Osteocyte (in vitro differentiated cells): Measurements from ENCODE around the gene CAPRIN2. TPM values are rescaled to one million over a fixed set of nuclear protein-coding genes. Genes with fewer than 3 reads are reported as not detected.

ENCODE experiments used
- DNase-seq: peaks from one replicate; pipeline ENCODE4 v3.0.0; 2021; ENCODE audit warnings: mixed read lengths; ENCODE audit not compliant: unreplicated experiment; ENCODE audit errors: extremely low spot score
- H3K27ac Mint-ChIP-seq: one replicate; pipeline ENCODE4 v1.8.0; 2021; ENCODE audit warnings: mild to moderate bottlenecking, mixed read lengths; ENCODE audit not compliant: unreplicated experiment
- H3K27me3 Mint-ChIP-seq: one replicate; pipeline ENCODE4 v1.8.0; 2021; ENCODE audit warnings: mixed read lengths; ENCODE audit not compliant: unreplicated experiment
- H3K36me3 Mint-ChIP-seq: one replicate; pipeline ENCODE4 v1.8.0; 2021; ENCODE audit warnings: mixed read lengths; ENCODE audit not compliant: unreplicated experiment
- H3K4me1 Mint-ChIP-seq: one replicate; pipeline ENCODE4 v1.8.0; 2021; ENCODE audit warnings: mixed read lengths; ENCODE audit not compliant: unreplicated experiment
- H3K4me3 Mint-ChIP-seq: one replicate; pipeline ENCODE4 v1.8.0; 2021; ENCODE audit warnings: mild to moderate bottlenecking, moderate library complexity, mixed read lengths; ENCODE audit not compliant: unreplicated experiment
- H3K9me3 Mint-ChIP-seq: one replicate; pipeline ENCODE4 v1.8.0; 2021; ENCODE audit warnings: mixed read lengths; ENCODE audit not compliant: unreplicated experiment
- CTCF ChIP-seq: fragments of 200-600 bp; sonication (generic); IDR thresholded peaks from 2 replicates; pipeline ENCODE4 v1.5.0; 2021; ENCODE audit warnings: antibody characterized with exemption, mild to moderate bottlenecking, moderate library complexity
- total RNA-seq: library from RNA; stranded (reverse); gene quantifications from 2 replicates; pipeline ENCODE4 v1.2.1, GENCODE V29; 2021

The CAPRIN2 gene
- total RNA-seq, 1 donor from 2014 or later = 35.8 TPM

GRCh38 chr12:30755395-30755762 is 628 bp upstream of the CAPRIN2 start:
- H3K9me3 Mint-ChIP-seq = peaks cover 2% of the 10 kb centered on the region
- no peaks in the 10 kb centered on the region for H3K27me3 Mint-ChIP-seq
- H3K4me1 Mint-ChIP-seq = peaks cover 39% of the 10 kb centered on the region
- peak overlapping the region; percentile 86 for H3K4me3 Mint-ChIP-seq
- peaks cover 7% of the 10 kb centered on the region for H3K36me3 Mint-ChIP-seq
- DNase-seq = no peak
- H3K27ac Mint-ChIP-seq = peak overlapping the region; percentile 73
- no peak for TF ChIP-seq CTCF

- H3K4me1 Mint-ChIP-seq = peaks cover 47% of the 10 kb centered on the region
- DNase-seq = no peak
- peak overlapping the region; percentile 86 for H3K4me3 Mint-ChIP-seq
- peaks cover 13% of the 10 kb centered on the region for H3K36me3 Mint-ChIP-seq
- H3K27ac Mint-ChIP-seq = peak overlapping the region; percentile 70
- TF ChIP-seq CTCF = no peak
- H3K27me3 Mint-ChIP-seq = no peaks in the 10 kb centered on the region
- no peaks in the 10 kb centered on the region for H3K9me3 Mint-ChIP-seq
These were observed 385 bp downstream of the CAPRIN2 start for GRCh38 chr12:30754383-30754749.

GRCh38 chr12:30753751-30754382 is 884 bp downstream of the CAPRIN2 start:
- DNase-seq = no peak
- Mint-ChIP-seq H3K27ac (peak overlapping the region; percentile 70), H3K4me1 (peaks cover 52% of the 10 kb centered on the region), H3K27me3 (no peaks in the 10 kb centered on the region), H3K36me3 (peaks cover 15% of the 10 kb centered on the region), H3K9me3 (no peaks in the 10 kb centered on the region), H3K4me3 (peak overlapping the region; percentile 86)
- TF ChIP-seq CTCF = no peak

GRCh38 chr12:30753233-30753632 is 1.5 kb downstream of the CAPRIN2 start:
- Mint-ChIP-seq H3K36me3 (peaks cover 17% of the 10 kb centered on the region), H3K4me3 (peak overlapping the region; percentile 86), H3K27ac (peak overlapping the region; percentile 70), H3K27me3 (no peaks in the 10 kb centered on the region), H3K4me1 (peaks cover 55% of the 10 kb centered on the region), H3K9me3 (no peaks in the 10 kb centered on the region)
- no peak for DNase-seq
- peak; percentile 55 for TF ChIP-seq CTCF

- Mint-ChIP-seq H3K36me3 (peaks cover 25% of the 10 kb centered on the region), H3K27me3 (no peaks in the 10 kb centered on the region), H3K27ac (no peak overlapping the region), H3K4me1 (peaks cover 58% of the 10 kb centered on the region), H3K4me3 (no peak overlapping the region), H3K9me3 (no peaks in the 10 kb centered on the region)
- DNase-seq = no peak
- no peak for TF ChIP-seq CTCF
These were observed 2.5 kb downstream of the CAPRIN2 start for GRCh38 chr12:30752255-30752654.
